SU-DHL-6 (cell line): ENCODE results near the gene LRP2BP.
"Not testable (repeated sequence)": the region's sequence is repeated elsewhere in the genome, so short reads cannot be mapped to it uniquely, and the experiment has no call there.

Source experiments
- H2AFZ ChIP-seq: fragments of 200-600 bp; sonication (generic); 2 replicates; pipeline ENCODE4 v1.6.1; 2014; ENCODE audit warnings: low read depth, mild to moderate bottlenecking, moderate library complexity, mixed read lengths, antibody characterized with exemption, low read length; ENCODE audit not compliant: severe bottlenecking
- H3F3A ChIP-seq: fragments of 200-600 bp; shearing (Covaris generic); 2 replicates; pipeline ENCODE4 v1.6.0; 2016; ENCODE audit warnings: antibody characterized with exemption, mild to moderate bottlenecking; ENCODE audit not compliant: insufficient read depth
- H3K27ac ChIP-seq: fragments of 200-600 bp; sonication (generic); 2 replicates; pipeline ENCODE4 v1.5.1; 2016; ENCODE audit warnings: low read depth, mild to moderate bottlenecking, low read length, moderate library complexity, mixed read lengths
- H3K27me3 ChIP-seq: fragments of 200-600 bp; sonication (generic), shearing (Covaris generic); 2 replicates; pipeline ENCODE4 v1.6.0; 2014; ENCODE audit warnings: mild to moderate bottlenecking, low read length
- H3K36me3 ChIP-seq: fragments of 200-600 bp; sonication (generic); 2 replicates; pipeline ENCODE4 v1.6.1; 2014; ENCODE audit warnings: mild to moderate bottlenecking, low read length, mixed read lengths
- H3K4me2 ChIP-seq: fragments of 300-600, 200-600 bp; shearing (Covaris generic), sonication (generic); 2 replicates; pipeline ENCODE4 v1.6.0; 2014; ENCODE audit warnings: low read length, low read depth, mild to moderate bottlenecking; ENCODE audit not compliant: poor library complexity, severe bottlenecking
- H3K4me3 ChIP-seq: fragments of 200-600 bp; sonication (generic); 2 replicates; pipeline ENCODE4 v1.5.1; 2014; ENCODE audit warnings: antibody characterized with exemption, low read length, mild to moderate bottlenecking, mixed read lengths; ENCODE audit not compliant: insufficient read depth, poor library complexity, severe bottlenecking
- H3K79me2 ChIP-seq: fragments of 200-600 bp; sonication (generic); 2 replicates; pipeline ENCODE4 v1.6.1; 2014; ENCODE audit warnings: mild to moderate bottlenecking, low read length, moderate library complexity; ENCODE audit not compliant: insufficient read depth
- H3K9ac ChIP-seq: fragments of 200-600 bp; sonication (generic); 2 replicates; pipeline ENCODE4 v1.7.0; 2014; ENCODE audit warnings: mild to moderate bottlenecking, low read length
- H3K9me2 ChIP-seq: fragments of 200-600 bp; sonication (generic); replicated peaks from 2 replicates; pipeline ENCODE4 v1.6.1; 2014; ENCODE audit warnings: low read length; ENCODE audit not compliant: insufficient read depth
- H3K9me3 ChIP-seq: fragments of 200-600 bp; sonication (generic); 2 replicates; pipeline ENCODE4 v1.6.1; 2014; ENCODE audit warnings: low read length, mixed read lengths; ENCODE audit not compliant: insufficient read depth
- H4K20me1 ChIP-seq: fragments of 200-600 bp; sonication (generic); 2 replicates; pipeline ENCODE4 v1.6.1; 2014; ENCODE audit warnings: low read depth, mild to moderate bottlenecking, antibody characterized with exemption, low read length, moderate library complexity, mixed read lengths
- CTCF ChIP-seq: fragments of 200-600 bp; sonication (generic); IDR thresholded peaks from one replicate; pipeline ENCODE4 v1.5.1; 2017; ENCODE audit warnings: antibody characterized with exemption, mild to moderate bottlenecking, low read length, moderate library complexity; ENCODE audit not compliant: insufficient read depth, poor library complexity, severe bottlenecking
- EZH2phosphoT487 ChIP-seq: fragments of 200-600 bp; sonication (generic), shearing (Covaris generic); conservative IDR thresholded peaks from 2 replicates; pipeline ENCODE4 v1.6.1; 2018; ENCODE audit warnings: mild to moderate bottlenecking, antibody characterized with exemption, low read length, moderate library complexity, mixed read lengths

LRP2BP gene

GRCh38 chr4:185335579-185335978 is 60.1 kb downstream of the LRP2BP start:
- Histone ChIP-seq H3K79me2 (no peaks in the 10 kb centered on the region), H2AFZ (no peak overlapping the region), H3K4me3 (no peak overlapping the region), H3K9ac (no peak overlapping the region), H4K20me1 (no peaks in the 10 kb centered on the region), H3K36me3 (peaks cover 13% of the 10 kb centered on the region), H3K27ac (no peak overlapping the region), H3K4me2 (no peak overlapping the region), H3K27me3 (no peaks in the 10 kb centered on the region), H3K9me3 (no peaks in the 10 kb centered on the region), H3K9me2 (no peaks in the 10 kb centered on the region), H3F3A (no peaks in the 10 kb centered on the region)
- TF ChIP-seq EZH2phosphoT487 (no peak), CTCF (no peak)

- Histone ChIP-seq H3K36me3 (peaks cover 8% of the 10 kb centered on the region; the same call in 1 of the 2 replicates), H3F3A (no peaks in the 10 kb centered on the region), H3K4me2 (no peak overlapping the region), H3K4me3 (no peak overlapping the region), H3K27me3 (no peaks in the 10 kb centered on the region), H2AFZ (no peak overlapping the region), H3K79me2 (no peaks in the 10 kb centered on the region), H3K9me2 (no peaks in the 10 kb centered on the region), H3K9ac (no peak overlapping the region), H3K27ac (no peak overlapping the region), H3K9me3 (no peaks in the 10 kb centered on the region), H4K20me1 (no peaks in the 10 kb centered on the region)
- TF ChIP-seq EZH2phosphoT487 (no peak), CTCF (no peak)
Observed at GRCh38 chr4:185334326-185334725, 61.4 kb downstream of the LRP2BP start.

- TF ChIP-seq CTCF = no peak
- no peak for TF ChIP-seq EZH2phosphoT487
- no peak overlapping the region for H3K27ac ChIP-seq
- no peak overlapping the region for H2AFZ ChIP-seq
- H3K4me2 ChIP-seq = no peak overlapping the region
- no peaks in the 10 kb centered on the region for H3K79me2 ChIP-seq
- no peaks in the 10 kb centered on the region for H3K36me3 ChIP-seq
- no peaks in the 10 kb centered on the region for H4K20me1 ChIP-seq
- no peak overlapping the region for H3K4me3 ChIP-seq
- no peaks in the 10 kb centered on the region for H3K27me3 ChIP-seq
- no peak overlapping the region for H3K9ac ChIP-seq
- no peaks in the 10 kb centered on the region for H3F3A ChIP-seq
- H3K9me3 ChIP-seq = no peaks in the 10 kb centered on the region
- no peaks in the 10 kb centered on the region for H3K9me2 ChIP-seq
Observed at GRCh38 chr4:185332575-185333464, 62.9 kb downstream of the LRP2BP start.

- not testable (repeated sequence) for H3K4me2 ChIP-seq, H3K27ac ChIP-seq, H4K20me1 ChIP-seq, H3K9me3 ChIP-seq, H3K4me3 ChIP-seq, H2AFZ ChIP-seq, H3K79me2 ChIP-seq, H3K27me3 ChIP-seq, H3K36me3 ChIP-seq, H3K9me2 ChIP-seq, H3K9ac ChIP-seq, H3F3A ChIP-seq
Observed at GRCh38 chr4:185329879-185330510, 65.7 kb downstream of the LRP2BP start.
